Thymus (tissue), 11 donors: ENCODE measurements around the gene PUS3. TPM values are rescaled to one million over a fixed set of nuclear protein-coding genes. Genes with fewer than 3 reads are reported as not detected.

ENCODE experiments used
- DNase-seq, 9 donors: peaks; one replicate each; pipeline ENCODE4 v3.0.0-alpha.2; 2013; ENCODE audit warnings: low spot score in 9 of 9, low read depth in 6 of 9, missing footprints in 1 of 9
- H3K27ac ChIP-seq, 2 donors: one replicate each; pipeline ENCODE4 v1.5.1; 2013; ENCODE audit warnings: control low read depth in 1 of 2, low read depth in 1 of 2, low read length in 1 of 2, mild to moderate bottlenecking in 1 of 2, moderate library complexity in 1 of 2
- H3K27me3 ChIP-seq, 2 donors: one replicate each; pipeline ENCODE4 v1.5.1; 2013; ENCODE audit warnings: low read length in 1 of 2; ENCODE audit not compliant: control insufficient read depth in 2 of 2, insufficient read depth in 1 of 2
- H3K36me3 ChIP-seq, 2 donors: one replicate each; pipeline ENCODE4 v1.5.1; 2013; ENCODE audit warnings: low read length in 1 of 2, mild to moderate bottlenecking in 1 of 2, moderate library complexity in 1 of 2; ENCODE audit not compliant: control insufficient read depth in 2 of 2, insufficient read depth in 2 of 2
- H3K4me1 ChIP-seq, 2 donors: one replicate each; pipeline ENCODE4 v1.5.1; 2013; ENCODE audit warnings: low read length in 2 of 2; ENCODE audit not compliant: control insufficient read depth in 2 of 2, insufficient read depth in 2 of 2
- H3K4me3 ChIP-seq, 2 donors: one replicate each; pipeline ENCODE4 v1.5.1; 2013; ENCODE audit warnings: low read length in 2 of 2, control low read depth in 1 of 2, mild to moderate bottlenecking in 1 of 2
- H3K9me3 ChIP-seq, 2 donors: one replicate each; pipeline ENCODE4 v1.5.1; 2013; ENCODE audit warnings: low read length in 1 of 2, mild to moderate bottlenecking in 1 of 2; ENCODE audit not compliant: control insufficient read depth in 2 of 2, insufficient read depth in 1 of 2
- WGBS: extraction: QIAGEN DNeasy Blood & Tissue Kit; methylation state at CpG from one replicate; pipeline ENCODE4 v1.1.7; 2013; 5-methylcytosine and 5-hydroxymethylcytosine counted together
- polyA plus RNA-seq: library from polyadenylated mRNA; stranded (reverse); fragments of 200-250 nt; gene quantifications from one replicate; pipeline ENCODE4 v1.2.3, GENCODE V29; 2013
- total RNA-seq: library from RNA; stranded (reverse); fragments of 120-200 nt; gene quantifications from one replicate; pipeline ENCODE4 v1.2.4, GENCODE V29; 2013
- donor health status: healthy.

The PUS3 gene
- total and polyA plus RNA-seq, 2 donors = 14.4 to 17.2 TPM

GRCh38 chr11:125941619-125942611, 38.9 kb upstream of the PUS3 start:
- no peak overlapping the region for H3K4me3 ChIP-seq
- peaks cover 0 to 18% of the 10 kb centered on the region in 2 donors for H3K4me1 ChIP-seq
- WGBS = 37% methylated on average over 20 of the region's 20 CpGs
- no peaks in the 10 kb centered on the region for H3K27me3 ChIP-seq
- peak in 8 of 9 donors; percentile 15 to 63 (median 44) for DNase-seq
- peak overlapping the region in 1 of 2 donors; percentile 3 for H3K27ac ChIP-seq
- no peaks in the 10 kb centered on the region for H3K36me3 ChIP-seq
- no peaks in the 10 kb centered on the region for H3K9me3 ChIP-seq

- Histone ChIP-seq H3K27ac (no peak overlapping the region), H3K4me3 (no peak overlapping the region), H3K36me3 (no peaks in the 10 kb centered on the region), H3K27me3 (no peaks in the 10 kb centered on the region), H3K4me1 (peaks cover 0 to 18% of the 10 kb centered on the region in 2 donors), H3K9me3 (no peaks in the 10 kb centered on the region)
- WGBS = 97% methylated on average over 4 of the region's 4 CpGs
- DNase-seq = no peak
Measured at GRCh38 chr11:125941267-125941618, 38.2 kb upstream of the PUS3 start.

DNA sequence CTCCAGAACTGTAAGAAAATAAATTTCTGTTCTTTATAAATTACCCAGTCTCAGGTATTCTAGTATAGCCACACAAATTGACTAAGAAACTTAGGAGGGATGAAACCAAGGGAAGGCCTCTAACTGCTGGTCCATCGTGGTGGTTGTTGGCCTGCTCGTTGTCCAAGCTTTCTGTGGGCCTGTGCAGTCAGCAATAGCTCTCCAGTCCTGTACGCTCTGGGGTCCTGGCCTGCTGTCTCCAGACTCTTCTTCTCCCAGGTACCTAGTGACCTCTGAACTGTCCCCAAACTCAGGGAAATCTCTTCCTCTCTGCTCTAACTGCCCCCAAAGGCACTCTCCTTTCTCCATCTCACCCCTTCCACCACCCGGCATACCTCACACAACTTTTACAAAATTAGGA, 37.1 kb upstream of the PUS3 start:
- Histone ChIP-seq H3K27me3 (no peaks in the 10 kb centered on the region), H3K36me3 (no peaks in the 10 kb centered on the region), H3K27ac (no peak overlapping the region), H3K4me3 (no peak overlapping the region), H3K4me1 (peaks cover 0 to 18% of the 10 kb centered on the region in 2 donors), H3K9me3 (no peaks in the 10 kb centered on the region)
- 97% methylated on average over 4 of the region's 4 CpGs for WGBS
- DNase-seq = no peak

DNA sequence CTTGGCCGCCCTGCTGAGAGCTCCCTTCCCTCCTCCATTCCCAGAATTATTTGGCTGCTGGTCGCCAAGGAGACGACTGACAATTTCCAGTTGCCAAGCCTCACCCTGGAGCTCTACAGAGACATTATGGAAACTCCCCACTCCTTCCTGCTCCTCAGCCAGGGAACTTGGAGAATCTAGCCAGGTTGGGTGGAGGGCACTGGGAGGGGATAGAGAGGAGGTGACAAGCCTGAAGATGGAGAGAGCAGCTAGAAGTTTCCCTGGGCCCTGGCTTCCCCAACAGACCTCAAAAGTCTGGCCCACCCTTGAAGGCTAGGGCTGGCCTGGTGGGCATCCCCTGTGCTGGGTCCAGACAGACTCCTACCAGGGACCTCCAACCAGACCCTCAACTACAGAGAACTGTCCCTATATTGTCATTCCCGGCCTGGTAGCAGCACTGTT, 36.1 kb upstream of the PUS3 start:
- Histone ChIP-seq H3K4me3 (no peak overlapping the region), H3K27ac (no peak overlapping the region), H3K27me3 (no peaks in the 10 kb centered on the region), H3K4me1 (peaks cover 0 to 18% of the 10 kb centered on the region in 2 donors), H3K9me3 (no peaks in the 10 kb centered on the region), H3K36me3 (no peaks in the 10 kb centered on the region)
- 82% methylated on average over 4 of the region's 4 CpGs for WGBS
- DNase-seq = no peak

DNA sequence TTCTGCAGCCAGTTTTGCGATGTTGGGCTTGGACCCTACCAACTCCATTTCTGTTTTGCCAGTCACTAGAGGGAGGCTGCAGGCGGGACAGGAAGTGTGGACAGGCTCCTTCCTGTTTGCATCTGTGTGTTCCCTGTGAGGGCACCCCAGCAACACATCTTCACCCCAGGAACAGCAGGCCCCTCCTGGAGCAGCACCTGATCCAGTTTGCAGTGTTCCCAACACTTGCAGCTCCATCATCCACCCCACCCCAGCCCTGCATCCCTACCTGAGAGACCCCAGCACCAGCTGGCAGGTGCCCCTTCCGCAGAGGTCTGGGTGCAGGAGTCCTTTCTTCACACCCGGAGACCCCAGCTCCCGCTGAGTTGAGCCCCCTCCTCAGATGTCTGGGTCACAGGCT, 35.4 kb upstream of the PUS3 start:
- H3K9me3 ChIP-seq = no peaks in the 10 kb centered on the region
- no peak overlapping the region for H3K4me3 ChIP-seq
- WGBS = 96% methylated on average over 5 of the region's 5 CpGs
- H3K27ac ChIP-seq = no peak overlapping the region
- no peaks in the 10 kb centered on the region for H3K27me3 ChIP-seq
- no peaks in the 10 kb centered on the region for H3K36me3 ChIP-seq
- no peak for DNase-seq
- H3K4me1 ChIP-seq = peaks cover 0 to 18% of the 10 kb centered on the region in 2 donors

- H3K36me3 ChIP-seq = no peaks in the 10 kb centered on the region
- no peak for DNase-seq
- H3K27ac ChIP-seq = no peak overlapping the region
- peaks cover 0 to 14% of the 10 kb centered on the region in 2 donors for H3K4me1 ChIP-seq
- WGBS = 94% methylated on average over 12 of the region's 12 CpGs
- no peak overlapping the region for H3K4me3 ChIP-seq
- no peaks in the 10 kb centered on the region for H3K9me3 ChIP-seq
- H3K27me3 ChIP-seq = peaks cover 0 to 2% of the 10 kb centered on the region in 2 donors
Measured at GRCh38 chr11:125935618-125936199, 32.7 kb upstream of the PUS3 start.

DNA sequence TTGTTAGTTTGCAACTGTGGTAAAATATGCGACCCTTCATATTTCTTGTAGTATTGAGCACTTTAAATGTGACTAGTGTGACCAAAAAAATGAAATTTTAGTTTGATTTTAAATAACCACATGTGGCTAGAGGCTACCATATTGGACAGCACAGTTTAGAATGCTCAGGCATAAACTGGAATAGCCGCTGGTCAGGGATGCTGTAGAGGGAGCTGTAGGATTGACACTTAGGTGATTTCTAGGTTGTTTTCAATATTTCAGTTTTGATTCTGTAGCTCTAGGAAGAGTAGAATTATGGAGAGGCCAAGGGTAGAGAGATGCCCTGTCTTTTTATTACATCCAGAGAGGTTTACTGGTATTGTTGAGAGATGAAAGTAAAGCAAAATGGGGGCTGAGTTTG, 32.0 kb upstream of the PUS3 start:
- peaks cover 0 to 2% of the 10 kb centered on the region in 2 donors for H3K27me3 ChIP-seq
- 96% methylated on average over 2 of the region's 2 CpGs for WGBS
- H3K4me1 ChIP-seq = peaks cover 0 to 14% of the 10 kb centered on the region in 2 donors
- H3K36me3 ChIP-seq = no peaks in the 10 kb centered on the region
- no peak for DNase-seq
- no peak overlapping the region for H3K27ac ChIP-seq
- no peak overlapping the region for H3K4me3 ChIP-seq
- H3K9me3 ChIP-seq = no peaks in the 10 kb centered on the region

DNA sequence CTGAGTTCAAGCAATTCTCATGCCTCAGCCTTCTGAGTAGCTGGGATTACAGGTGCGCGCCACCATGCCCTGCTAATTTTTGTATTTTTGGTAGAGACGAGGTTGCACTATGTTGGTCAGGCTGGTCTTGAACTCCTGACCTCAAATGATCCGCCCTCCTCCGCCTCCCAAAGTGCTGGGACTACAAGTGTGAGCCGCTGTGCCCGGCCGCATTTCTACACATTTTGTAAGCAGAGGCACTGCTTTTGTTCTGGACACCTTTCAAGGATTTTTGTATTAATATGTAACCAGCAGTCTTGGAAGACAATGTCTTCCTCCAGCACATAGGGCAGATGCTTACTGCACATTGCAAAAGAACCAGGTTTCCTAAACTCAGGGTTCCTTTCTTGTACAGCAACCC, 31.5 kb upstream of the PUS3 start:
- H3K4me3 ChIP-seq = no peak overlapping the region
- peaks cover 0 to 6% of the 10 kb centered on the region in 2 donors for H3K27me3 ChIP-seq
- no peaks in the 10 kb centered on the region for H3K9me3 ChIP-seq
- peaks cover 0 to 14% of the 10 kb centered on the region in 2 donors for H3K4me1 ChIP-seq
- 96% methylated on average over 8 of the region's 8 CpGs for WGBS
- DNase-seq = no peak
- H3K27ac ChIP-seq = no peak overlapping the region
- H3K36me3 ChIP-seq = no peaks in the 10 kb centered on the region
